Measurements from ENCODE around the gene SMARCAD1. TPM values are rescaled to one million over a fixed set of nuclear protein-coding genes. Genes with fewer than 3 reads are reported as not detected.

SMARCAD1 gene
- total RNA-seq, 1 donor from 2014 or later, result 38.0 TPM

DNA sequence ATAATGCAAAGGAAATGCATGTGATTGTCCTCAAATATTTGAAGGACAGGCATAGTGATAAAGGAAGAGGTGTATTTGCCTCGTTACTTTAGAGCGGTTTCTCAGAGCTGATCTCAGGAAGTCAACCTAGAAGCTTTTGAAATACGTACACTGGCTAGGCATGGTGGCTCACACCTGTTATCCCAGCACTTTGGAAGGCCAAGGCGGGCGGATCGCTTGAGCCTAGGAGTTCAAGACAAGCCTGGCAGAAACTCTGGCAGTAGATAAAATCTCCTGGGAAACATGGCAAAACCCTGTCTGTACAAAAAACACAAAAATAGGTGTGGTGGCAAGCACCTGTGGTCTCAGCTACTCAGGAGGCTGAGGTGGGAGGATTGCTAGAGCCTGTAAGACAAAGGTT is 24.9 kb downstream of the SMARCAD1 start:
- TF ChIP-seq CTCF (IDR thresholded peaks at IDR 0.05; ENCODE audit: insufficient read depth, low read length, poor library complexity, severe bottlenecking), result no peak
- no peaks in the 10 kb centered on the region for H3K27me3 ChIP-seq (ENCODE audit: control insufficient read depth, insufficient read depth, low read length)
- H3K4me3 ChIP-seq (ENCODE audit: low read depth, low read length), result no peak overlapping the region
- no peaks in the 10 kb centered on the region for H3K36me3 ChIP-seq (ENCODE audit: control insufficient read depth, insufficient read depth, low read length)
- DNase-seq (ENCODE audit: low read depth), result no peak

GRCh38 chr4:94235825-94236224 is 28.2 kb downstream of the SMARCAD1 start:
- no peak for DNase-seq (ENCODE audit: low read depth)
- H3K27me3 ChIP-seq (ENCODE audit: control insufficient read depth, insufficient read depth, low read length), result no peaks in the 10 kb centered on the region
- no peak overlapping the region for H3K4me3 ChIP-seq (ENCODE audit: low read depth, low read length)
- no peaks in the 10 kb centered on the region for H3K36me3 ChIP-seq (ENCODE audit: control insufficient read depth, insufficient read depth, low read length)
- no peak for TF ChIP-seq CTCF (IDR thresholded peaks at IDR 0.05; ENCODE audit: insufficient read depth, low read length, poor library complexity, severe bottlenecking)

DNA sequence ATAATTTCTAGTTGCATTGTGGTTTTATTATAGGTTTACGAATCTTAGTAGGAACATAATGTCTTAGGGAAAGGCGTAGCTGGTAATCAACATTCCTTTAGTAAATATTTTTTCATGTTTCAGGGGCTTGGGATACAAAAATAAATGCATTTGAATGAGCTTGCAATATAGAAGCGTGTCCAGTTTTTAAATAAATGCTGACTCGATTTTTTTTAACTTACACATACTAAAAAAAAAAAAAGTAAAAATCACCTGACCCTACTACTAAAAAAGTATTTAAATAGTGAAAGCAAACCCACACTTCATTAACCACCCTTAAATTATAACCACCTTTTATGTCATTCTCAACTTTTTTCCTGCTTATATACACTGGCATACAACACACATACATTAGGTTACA is 29.6 kb downstream of the SMARCAD1 start:
- no peaks in the 10 kb centered on the region for H3K27me3 ChIP-seq (ENCODE audit: control insufficient read depth, insufficient read depth, low read length)
- H3K4me3 ChIP-seq (ENCODE audit: low read depth, low read length), result no peak overlapping the region
- no peak for TF ChIP-seq CTCF (IDR thresholded peaks at IDR 0.05; ENCODE audit: insufficient read depth, low read length, poor library complexity, severe bottlenecking)
- DNase-seq (ENCODE audit: low read depth), result no peak
- peaks cover 1% of the 10 kb centered on the region for H3K36me3 ChIP-seq (ENCODE audit: control insufficient read depth, insufficient read depth, low read length)

- no peaks in the 10 kb centered on the region for H3K27me3 ChIP-seq (ENCODE audit: control insufficient read depth, insufficient read depth, low read length)
- DNase-seq (ENCODE audit: low read depth), result no peak
- no peak overlapping the region for H3K4me3 ChIP-seq (ENCODE audit: low read depth, low read length)
- peaks cover 1% of the 10 kb centered on the region for H3K36me3 ChIP-seq (ENCODE audit: control insufficient read depth, insufficient read depth, low read length)
- TF ChIP-seq CTCF (IDR thresholded peaks at IDR 0.05; ENCODE audit: insufficient read depth, low read length, poor library complexity, severe bottlenecking), result no peak
Observed at GRCh38 chr4:94238160-94238559, 30.5 kb downstream of the SMARCAD1 start.

DNA sequence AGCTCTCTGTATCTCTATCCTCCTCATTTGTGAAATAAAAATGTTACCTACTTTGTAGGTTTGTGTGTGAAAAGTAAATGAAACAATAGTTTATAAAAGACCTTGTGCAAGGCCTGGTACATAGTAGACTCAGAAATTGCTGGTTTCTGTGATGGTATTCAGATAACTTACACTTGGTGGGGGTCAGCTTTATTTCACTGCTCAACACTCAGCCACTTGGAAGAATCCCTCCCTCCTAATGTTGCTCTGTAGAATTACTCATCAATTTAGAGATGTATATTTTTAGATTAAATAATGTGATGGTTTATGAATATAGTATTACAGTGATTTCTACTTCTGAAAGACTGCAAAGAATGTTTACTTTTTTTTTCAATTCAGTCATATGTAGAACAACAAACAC is 32.7 kb downstream of the SMARCAD1 start:
- no peak for DNase-seq (ENCODE audit: low read depth)
- H3K27me3 ChIP-seq (ENCODE audit: control insufficient read depth, insufficient read depth, low read length), result no peaks in the 10 kb centered on the region
- no peak for TF ChIP-seq CTCF (IDR thresholded peaks at IDR 0.05; ENCODE audit: insufficient read depth, low read length, poor library complexity, severe bottlenecking)
- peaks cover 1% of the 10 kb centered on the region for H3K36me3 ChIP-seq (ENCODE audit: control insufficient read depth, insufficient read depth, low read length)
- H3K4me3 ChIP-seq (ENCODE audit: low read depth, low read length), result no peak overlapping the region

DNA sequence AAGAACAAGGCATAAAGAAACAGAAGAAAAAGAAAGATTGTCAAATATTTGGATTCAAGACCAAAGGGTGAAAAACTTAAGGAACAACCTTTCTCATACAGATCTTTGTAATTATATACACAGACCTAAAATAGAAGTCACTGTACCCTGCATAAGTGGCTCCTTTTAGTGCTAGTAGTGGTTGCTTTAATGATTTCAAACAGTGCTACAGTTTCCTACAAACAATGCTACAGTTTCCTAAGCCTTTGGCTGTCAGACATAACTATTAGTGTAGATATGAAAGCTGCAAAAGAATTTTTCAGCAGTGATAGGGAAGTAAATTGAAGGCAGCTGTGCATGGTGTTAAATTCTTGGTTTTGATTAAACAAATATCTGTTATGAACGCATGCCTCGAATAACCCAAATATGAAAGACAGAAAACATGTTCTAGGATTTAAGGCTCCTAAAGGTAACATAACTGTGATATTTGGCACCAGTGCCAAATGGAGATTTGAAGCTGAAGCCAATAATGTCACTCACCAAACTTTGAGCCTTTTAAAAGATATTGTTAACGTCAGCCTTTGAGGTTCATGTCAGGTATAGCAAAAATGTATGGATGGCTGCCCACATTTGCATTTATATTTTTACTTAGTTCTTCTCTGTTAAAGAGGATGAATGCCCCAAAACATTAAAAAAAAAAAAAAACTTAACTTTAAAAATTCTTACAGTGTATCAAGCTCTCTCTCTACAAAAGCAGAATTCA is 36.6 kb downstream of the SMARCAD1 start:
- no peak for TF ChIP-seq CTCF (IDR thresholded peaks at IDR 0.05; ENCODE audit: insufficient read depth, low read length, poor library complexity, severe bottlenecking)
- no peaks in the 10 kb centered on the region for H3K27me3 ChIP-seq (ENCODE audit: control insufficient read depth, insufficient read depth, low read length)
- H3K4me3 ChIP-seq (ENCODE audit: low read depth, low read length), result no peak overlapping the region
- H3K36me3 ChIP-seq (ENCODE audit: control insufficient read depth, insufficient read depth, low read length), result peaks cover 1% of the 10 kb centered on the region
- no peak for DNase-seq (ENCODE audit: low read depth)

Measured in kidney epithelial cell (primary cell).